Measurements from ENCODE around the gene TMEM63B. TPM values are rescaled to one million over a fixed set of nuclear protein-coding genes. Genes with fewer than 3 reads are reported as not detected.

The TMEM63B gene
- total and polyA plus RNA-seq, 9 of the 15 experiments (the other 6 are each of a cell fraction or from before 2014, with no cell fraction given) = 0.14 to 39.4 (median 14.4) TPM

DNA sequence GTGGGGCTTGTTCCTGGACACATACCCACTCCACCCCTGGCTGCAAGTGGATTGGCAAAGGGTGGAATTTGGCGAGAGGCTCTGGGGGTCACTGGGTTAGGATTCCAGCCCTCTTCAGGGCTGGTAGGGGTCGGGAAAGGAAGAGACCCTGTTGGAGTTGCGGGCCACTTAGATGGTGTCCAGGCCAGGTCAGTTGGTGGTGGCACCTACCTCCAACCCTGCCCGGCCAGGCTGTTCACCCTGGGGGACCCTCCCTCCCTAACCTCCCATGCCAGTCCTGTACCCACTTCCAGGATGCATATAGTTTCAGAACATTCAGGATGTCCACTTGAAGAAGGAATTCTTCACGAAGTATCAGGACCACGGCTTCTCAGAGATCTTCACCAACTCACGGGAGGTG, 52.3 kb downstream of the TMEM63B start (continued):
- TF ChIP-seq, protein P1, sequence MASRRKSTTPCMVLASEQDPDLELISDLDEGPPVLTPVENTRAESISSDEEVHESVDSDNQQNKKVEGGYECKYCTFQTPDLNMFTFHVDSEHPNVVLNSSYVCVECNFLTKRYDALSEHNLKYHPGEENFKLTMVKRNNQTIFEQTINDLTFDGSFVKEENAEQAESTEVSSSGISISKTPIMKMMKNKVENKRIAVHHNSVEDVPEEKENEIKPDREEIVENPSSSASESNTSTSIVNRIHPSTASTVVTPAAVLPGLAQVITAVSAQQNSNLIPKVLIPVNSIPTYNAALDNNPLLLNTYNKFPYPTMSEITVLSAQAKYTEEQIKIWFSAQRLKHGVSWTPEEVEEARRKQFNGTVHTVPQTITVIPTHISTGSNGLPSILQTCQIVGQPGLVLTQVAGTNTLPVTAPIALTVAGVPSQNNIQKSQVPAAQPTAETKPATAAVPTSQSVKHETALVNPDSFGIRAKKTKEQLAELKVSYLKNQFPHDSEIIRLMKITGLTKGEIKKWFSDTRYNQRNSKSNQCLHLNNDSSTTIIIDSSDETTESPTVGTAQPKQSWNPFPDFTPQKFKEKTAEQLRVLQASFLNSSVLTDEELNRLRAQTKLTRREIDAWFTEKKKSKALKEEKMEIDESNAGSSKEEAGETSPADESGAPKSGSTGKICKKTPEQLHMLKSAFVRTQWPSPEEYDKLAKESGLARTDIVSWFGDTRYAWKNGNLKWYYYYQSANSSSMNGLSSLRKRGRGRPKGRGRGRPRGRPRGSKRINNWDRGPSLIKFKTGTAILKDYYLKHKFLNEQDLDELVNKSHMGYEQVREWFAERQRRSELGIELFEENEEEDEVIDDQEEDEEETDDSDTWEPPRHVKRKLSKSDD (conservative IDR thresholded peaks at IDR 0.05; ENCODE audit: low read length) = no peak
- TF ChIP-seq CHCHD3 (CRISPR knock-in tag; IDR thresholded peaks at IDR 0.05) = no peak
- TF ChIP-seq ZNF764 (CRISPR knock-in tag; IDR thresholded peaks at IDR 0.05; ENCODE audit: low read depth) = no peak

DNA sequence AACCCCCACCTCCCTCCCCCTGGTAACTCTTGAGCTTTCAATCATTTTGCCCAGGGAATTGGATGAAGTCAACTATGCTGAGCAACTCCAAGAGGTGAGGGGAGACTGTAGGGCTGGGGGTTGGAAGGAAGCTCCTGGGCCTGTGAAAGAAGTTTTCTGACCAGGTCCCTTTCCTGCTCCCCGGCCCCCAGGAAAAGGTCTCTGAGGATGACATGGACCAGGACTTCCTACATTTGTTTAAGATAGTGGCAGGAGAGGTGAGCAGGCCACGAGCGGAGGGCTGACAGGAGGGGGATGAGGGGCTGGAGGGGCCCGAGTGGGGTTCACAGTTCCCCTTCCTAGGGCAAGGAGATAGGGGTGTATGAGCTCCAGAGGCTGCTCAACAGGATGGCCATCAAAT, 53.1 kb downstream of the TMEM63B start:
- ChIA-PET CTCF (ENCODE audit: low intra/inter-chr PET ratio) (no interaction called here), POLR2A (interaction anchor here (0.5 to 3.0 kb wide), 9 partner anchors 10 to 631 kb away, joined by 3 to 17 read pairs (median 3); partner anchors contain the start of gene HSP90AB1)
- Histone ChIP-seq H3K36me3 (ENCODE audit: control insufficient read depth, insufficient read depth, low read length) (no peaks in the 10 kb centered on the region), H3K9ac (ENCODE audit: insufficient read depth in 1 of 2, low read depth in 2 of 2, low read length in 2 of 2) (no peak overlapping the region), H3K9me3 (replicated peaks; ENCODE audit: control insufficient read depth, insufficient read depth, low read depth, low read length) (no peaks in the 10 kb centered on the region), H2AFZ (ENCODE audit: low read depth, low read length) (no peak overlapping the region), H4K20me1 (replicated peaks; ENCODE audit: control insufficient read depth, insufficient read depth, low read length) (no peaks in the 10 kb centered on the region), H3K4me1 (replicated peaks in 1 of 2; ENCODE audit: control insufficient read depth in 2 of 2, insufficient read depth in 2 of 2, low read length in 2 of 2) (peaks cover 0 to 13% of the 10 kb centered on the region in 2 experiments; a peak in 2 of 5 replicates), H3K4me2 (ENCODE audit: insufficient read depth, low read length) (no peak overlapping the region), H3K79me2 (ENCODE audit: control insufficient read depth, insufficient read depth, low read length) (no peaks in the 10 kb centered on the region), H3K27me3 (ENCODE audit: control insufficient read depth in 2 of 2, insufficient read depth in 2 of 2, low read length in 2 of 2) (peaks cover 2 to 21% of the 10 kb centered on the region in 2 experiments; a peak in 2 of 5 replicates), H3K9me1 (ENCODE audit: control insufficient read depth, insufficient read depth, low read length) (no peaks in the 10 kb centered on the region), H3K27ac (ENCODE audit: extremely low read depth, low read depth, low read length) (no peak overlapping the region), H3K4me3 (no peak overlapping the region)
- intact Hi-C loops (cut with micrococcal nuclease) = no loop called here
- no TSS peak for BruUV-seq (replicated peaks)
- TF ChIP-seq TSC22D4 (tag; IDR thresholded peaks at IDR 0.05) = no peak
- FAIRE-seq = no peak
- WGBS (ENCODE audit: insufficient coverage, low coverage, missing lambda C conversion rate) = 22% methylated on average over 4 of the region's 4 CpGs
- no peak for DNase-seq (ENCODE audit: extremely low read depth in 1 of 4, low spot score in 3 of 4)
- in situ Hi-C loops (cut with MboI) = no loop called here
- peak; percentile 24 for ATAC-seq
